ENCODE results near the gene CRYGN. TPM values are rescaled to one million over a fixed set of nuclear protein-coding genes. Genes with fewer than 3 reads are reported as not detected.

The CRYGN gene
- total and polyA plus RNA-seq, 2 experiments from 2014 or later, result not detected

DNA sequence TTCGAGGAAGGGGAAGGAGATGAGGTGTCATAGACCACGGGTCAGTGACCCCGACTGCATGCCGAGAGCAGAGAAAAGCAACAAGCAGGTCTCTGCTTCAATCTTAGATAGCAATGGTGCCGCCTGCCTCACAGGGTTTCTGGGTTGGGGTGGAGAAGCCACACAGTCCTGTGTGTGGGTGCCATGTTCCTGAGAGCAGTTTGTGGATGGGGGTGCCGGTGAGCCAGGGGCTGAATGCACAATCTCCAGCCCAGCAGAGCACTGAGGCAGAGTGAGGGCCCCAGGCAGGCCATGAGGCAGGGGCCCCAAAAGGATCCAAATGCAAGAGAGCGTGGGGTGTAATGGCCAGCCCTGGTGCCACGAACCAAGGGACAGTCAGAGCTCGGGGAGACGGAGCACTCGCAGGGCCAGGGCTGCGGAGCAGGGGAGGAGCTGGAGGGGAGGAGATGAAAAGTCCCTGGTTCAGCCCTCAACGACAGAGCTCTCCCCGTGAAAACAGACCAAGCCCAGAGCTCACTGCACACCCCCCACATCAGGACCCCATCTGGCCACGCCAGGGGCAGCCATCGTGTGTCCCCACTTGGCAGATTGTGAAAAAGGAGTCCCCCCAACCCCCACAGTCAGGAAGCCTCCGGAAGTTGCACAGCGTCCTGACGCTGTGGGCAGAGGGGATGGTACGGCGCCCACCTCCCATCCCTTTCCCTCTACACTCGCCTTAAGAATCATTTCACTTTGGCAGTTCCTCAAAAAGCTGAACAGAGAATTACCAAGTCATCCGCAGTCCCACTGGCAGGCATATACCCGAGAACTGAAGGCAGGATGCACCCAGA lies 50.0 kb downstream of the CRYGN start:
- Histone ChIP-seq H3K27ac (no peak overlapping the region), H3K9me3 (ENCODE audit: low read depth) (no peaks in the 10 kb centered on the region), H3K4me1 (ENCODE audit: insufficient read depth) (no peaks in the 10 kb centered on the region), H3K9ac (no peak overlapping the region), H3F3A (ENCODE audit: insufficient read depth) (no peaks in the 10 kb centered on the region), H2AFZ (no peak overlapping the region), H3K79me2 (ENCODE audit: insufficient read depth) (no peaks in the 10 kb centered on the region), H3K27me3 (replicated peaks; ENCODE audit: insufficient read depth) (no peaks in the 10 kb centered on the region; the same call in 1 of the 2 replicates), H3K4me3 (no peak overlapping the region), H3K4me2 (ENCODE audit: unreplicated experiment) (no peak overlapping the region), H4K20me1 (ENCODE audit: insufficient read depth) (no peaks in the 10 kb centered on the region), H3K36me3 (ENCODE audit: low read depth) (no peaks in the 10 kb centered on the region), H3K9me2 (ENCODE audit: insufficient read depth) (no peaks in the 10 kb centered on the region)
- TF ChIP-seq EZH2 (IDR thresholded peaks at IDR 0.05; ENCODE audit: insufficient read depth, poor library complexity, severe bottlenecking), result no peak
- in situ Hi-C loops (cut with MboI), result no loop called here
- no peak for DNase-seq
- WGBS, 2 experiments (ENCODE audit: low coverage in 1 of 2, low lambda C conversion rate in 2 of 2, missing lambda C conversion rate in 2 of 2), result 74 to 77% methylated on average over 23 to 24 of the region's 24 CpGs

DNA sequence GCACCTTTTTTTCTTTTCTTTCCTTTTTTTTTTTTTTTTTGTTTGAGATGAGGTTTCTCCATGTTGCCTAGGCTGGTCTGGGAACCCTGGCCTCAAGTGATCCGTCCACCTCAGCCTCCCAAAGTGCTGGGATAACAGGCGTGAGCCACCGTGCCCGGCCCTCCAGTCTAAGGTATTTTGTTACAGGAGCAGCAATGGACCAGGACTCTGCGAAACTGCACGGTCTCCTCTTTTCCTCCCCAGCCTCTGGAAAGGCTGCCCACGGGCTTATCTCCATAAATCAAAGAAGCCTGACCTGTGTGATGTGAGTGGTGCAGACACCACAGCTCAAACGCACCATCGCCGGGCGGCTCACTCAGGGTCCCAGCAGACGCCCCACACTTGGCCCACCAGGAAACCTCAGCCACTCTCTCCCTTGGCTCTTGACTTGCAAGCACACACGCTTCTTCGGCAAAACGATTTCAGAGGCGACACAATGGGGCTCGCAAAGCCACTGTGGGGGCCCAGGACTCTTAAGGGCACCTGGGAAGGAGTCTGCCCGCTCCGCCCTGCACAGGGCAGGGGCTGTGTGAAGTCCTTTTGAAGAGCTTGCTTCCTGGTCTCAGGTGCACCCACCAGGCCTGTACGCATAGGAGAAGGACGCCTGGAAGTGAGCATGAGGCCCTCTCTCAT lies 50.7 kb downstream of the CRYGN start:
- DNase-seq, result no peak
- no peak overlapping the region for H2AFZ ChIP-seq
- H3K27ac ChIP-seq, result no peak overlapping the region
- no peaks in the 10 kb centered on the region for H3F3A ChIP-seq (ENCODE audit: insufficient read depth)
- no peak overlapping the region for H3K4me2 ChIP-seq (ENCODE audit: unreplicated experiment)
- no peaks in the 10 kb centered on the region for H4K20me1 ChIP-seq (ENCODE audit: insufficient read depth)
- H3K27me3 ChIP-seq (replicated peaks; ENCODE audit: insufficient read depth), result peaks cover 3% of the 10 kb centered on the region; the same call in 1 of the 2 replicates
- no peaks in the 10 kb centered on the region for H3K9me2 ChIP-seq (ENCODE audit: insufficient read depth)
- no peaks in the 10 kb centered on the region for H3K79me2 ChIP-seq (ENCODE audit: insufficient read depth)
- TF ChIP-seq EZH2 (IDR thresholded peaks at IDR 0.05; ENCODE audit: insufficient read depth, poor library complexity, severe bottlenecking), result no peak
- no peak for TF ChIP-seq EZH2phosphoT487 (IDR thresholded peaks at IDR 0.05; ENCODE audit: insufficient read depth, low read depth)
- no peak overlapping the region for H3K9ac ChIP-seq
- H3K4me1 ChIP-seq (ENCODE audit: insufficient read depth), result no peaks in the 10 kb centered on the region
- in situ Hi-C loops (cut with MboI), result no loop called here
- 76 to 79% methylated on average over 21 of the region's 21 CpGs for WGBS, 2 experiments (ENCODE audit: low coverage in 1 of 2, low lambda C conversion rate in 2 of 2, missing lambda C conversion rate in 2 of 2)
- H3K4me3 ChIP-seq, result no peak overlapping the region
- no peaks in the 10 kb centered on the region for H3K36me3 ChIP-seq (ENCODE audit: low read depth)
- H3K9me3 ChIP-seq (ENCODE audit: low read depth), result no peaks in the 10 kb centered on the region

- H2AFZ ChIP-seq, result no peak overlapping the region
- no peaks in the 10 kb centered on the region for H3K9me3 ChIP-seq (ENCODE audit: low read depth)
- no peaks in the 10 kb centered on the region for H3K79me2 ChIP-seq (ENCODE audit: insufficient read depth)
- no peak overlapping the region for H3K9ac ChIP-seq
- WGBS, 2 experiments (ENCODE audit: low coverage in 1 of 2, low lambda C conversion rate in 2 of 2, missing lambda C conversion rate in 2 of 2), result 64 to 70% methylated on average over 10 of the region's 10 CpGs
- TF ChIP-seq EZH2phosphoT487 (IDR thresholded peaks at IDR 0.05; ENCODE audit: insufficient read depth, low read depth) (no peak), EZH2 (IDR thresholded peaks at IDR 0.05; ENCODE audit: insufficient read depth, poor library complexity, severe bottlenecking) (no peak)
- H3K9me2 ChIP-seq (ENCODE audit: insufficient read depth), result no peaks in the 10 kb centered on the region
- no peaks in the 10 kb centered on the region for H3F3A ChIP-seq (ENCODE audit: insufficient read depth)
- H3K4me1 ChIP-seq (ENCODE audit: insufficient read depth), result no peaks in the 10 kb centered on the region
- no peak for DNase-seq
- no peak overlapping the region for H3K4me2 ChIP-seq (ENCODE audit: unreplicated experiment)
- peaks cover 10% of the 10 kb centered on the region; the same call in 1 of the 2 replicates for H3K27me3 ChIP-seq (replicated peaks; ENCODE audit: insufficient read depth)
- H3K4me3 ChIP-seq, result no peak overlapping the region
- no peaks in the 10 kb centered on the region for H3K36me3 ChIP-seq (ENCODE audit: low read depth)
- H3K27ac ChIP-seq, result no peak overlapping the region
- no peaks in the 10 kb centered on the region for H4K20me1 ChIP-seq (ENCODE audit: insufficient read depth)
- in situ Hi-C loops (cut with MboI), result no loop called here
These were observed 51.5 kb downstream of the CRYGN start for GRCh38 chr7:151388430-151388829.

DNA sequence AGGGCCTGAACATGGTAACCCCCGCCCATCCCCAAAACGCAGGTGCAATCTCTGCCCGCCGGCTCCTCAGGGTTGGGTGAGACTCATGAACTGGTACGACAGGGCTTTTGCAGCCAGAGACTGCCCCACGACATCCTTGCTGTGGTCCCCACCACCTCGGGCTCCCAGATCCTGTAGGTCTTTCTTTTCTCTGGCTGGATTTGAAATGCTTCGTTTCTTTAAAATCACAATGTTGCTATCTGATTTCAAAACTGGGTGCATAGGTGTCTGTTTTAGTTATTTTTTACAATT lies 52.0 kb downstream of the CRYGN start:
- Histone ChIP-seq H3K4me2 (ENCODE audit: unreplicated experiment) (no peak overlapping the region), H3K36me3 (ENCODE audit: low read depth) (no peaks in the 10 kb centered on the region), H3K79me2 (ENCODE audit: insufficient read depth) (no peaks in the 10 kb centered on the region), H3K4me3 (no peak overlapping the region), H4K20me1 (ENCODE audit: insufficient read depth) (no peaks in the 10 kb centered on the region), H3K9me2 (ENCODE audit: insufficient read depth) (no peaks in the 10 kb centered on the region), H3K27me3 (replicated peaks; ENCODE audit: insufficient read depth) (peaks cover 10% of the 10 kb centered on the region; the same call in 1 of the 2 replicates), H3F3A (ENCODE audit: insufficient read depth) (no peaks in the 10 kb centered on the region), H3K9ac (no peak overlapping the region), H3K4me1 (ENCODE audit: insufficient read depth) (no peaks in the 10 kb centered on the region), H3K9me3 (ENCODE audit: low read depth) (no peaks in the 10 kb centered on the region), H2AFZ (no peak overlapping the region), H3K27ac (no peak overlapping the region)
- TF ChIP-seq EZH2phosphoT487 (IDR thresholded peaks at IDR 0.05; ENCODE audit: insufficient read depth, low read depth) (no peak), EZH2 (IDR thresholded peaks at IDR 0.05; ENCODE audit: insufficient read depth, poor library complexity, severe bottlenecking) (no peak)
- DNase-seq, result no peak
- 73 to 79% methylated on average over 8 of the region's 8 CpGs for WGBS, 2 experiments (ENCODE audit: low coverage in 1 of 2, low lambda C conversion rate in 2 of 2, missing lambda C conversion rate in 2 of 2)
- in situ Hi-C loops (cut with MboI), result no loop called here

Data from GM23248 (cell line).